Hematopoietic multipotent progenitor cell treated with erythropoietin and hydrocortisone succinate and interleukin-3 and kit ligand, for 8 days (in vitro differentiated cells): Measurements from ENCODE around the gene NUDT4.

Experiments used
- DNase-seq: peaks from one replicate; pipeline ENCODE4 v3.0.0-alpha.2; 2015

NUDT4 gene

GRCh38 chr12:93377252-93378195, at the start of gene NUDT4:
TSS of gene NUDT4 (plus strand) at chr12:93377925. CDS start at chr12:93378323, 398 bp downstream.
- peak; percentile 94 for DNase-seq

- no peak for DNase-seq
Measured at GRCh38 chr12:93333054-93333453, 44.7 kb upstream of the NUDT4 start.

- DNase-seq: peak; percentile 70
Measured at GRCh38 chr12:93333828-93334227, 43.9 kb upstream of the NUDT4 start.

GRCh38 chr12:93335603-93336162, 42.0 kb upstream of the NUDT4 start:
- no peak for DNase-seq

- DNase-seq: no peak
Measured at GRCh38 chr12:93336291-93336741, 41.4 kb upstream of the NUDT4 start.

- DNase-seq: no peak
Measured at GRCh38 chr12:93338598-93338997, 39.1 kb upstream of the NUDT4 start.

- DNase-seq: no peak
Measured at GRCh38 chr12:93339695-93340094, 38.0 kb upstream of the NUDT4 start.

- DNase-seq: peak; percentile 75
Measured at GRCh38 chr12:93341409-93342049, 36.2 kb upstream of the NUDT4 start.

GRCh38 chr12:93347054-93347785, 30.5 kb upstream of the NUDT4 start:
- no peak for DNase-seq

GRCh38 chr12:93348575-93349435, 28.9 kb upstream of the NUDT4 start:
- no peak for DNase-seq

- DNase-seq: no peak
Measured at GRCh38 chr12:93351726-93352125, 26.0 kb upstream of the NUDT4 start.

GRCh38 chr12:93352321-93352720, 25.4 kb upstream of the NUDT4 start:
- no peak for DNase-seq

GRCh38 chr12:93356214-93356613, 21.5 kb upstream of the NUDT4 start:
- DNase-seq: no peak

- no peak for DNase-seq
Measured at GRCh38 chr12:93358058-93358457, 19.7 kb upstream of the NUDT4 start.

GRCh38 chr12:93358821-93359220, 18.9 kb upstream of the NUDT4 start:
- DNase-seq: no peak

GRCh38 chr12:93360688-93361087, 17.0 kb upstream of the NUDT4 start:
- peak; percentile 60 for DNase-seq

GRCh38 chr12:93361151-93361919, 16.4 kb upstream of the NUDT4 start:
- peak; percentile 77 for DNase-seq

- no peak for DNase-seq
Measured at GRCh38 chr12:93363841-93364297, 13.9 kb upstream of the NUDT4 start.

- no peak for DNase-seq
Measured at GRCh38 chr12:93365616-93366405, 11.9 kb upstream of the NUDT4 start.

GRCh38 chr12:93366422-93366821, 11.3 kb upstream of the NUDT4 start:
- DNase-seq: no peak
